Large intestine (tissue), 3 donors: ENCODE measurements around the gene UQCC2. TPM values are rescaled to one million over a fixed set of nuclear protein-coding genes. Genes with fewer than 3 reads are reported as not detected.

Experiments used
- DNase-seq, 2 donors: peaks; one replicate each; pipeline versions ENCODE4 v3.0.0 to v3.0.0-alpha.2; 2013
- H3K27ac ChIP-seq: one replicate; pipeline ENCODE4 v1.5.1; 2013; ENCODE audit warnings: low read length
- H3K27me3 ChIP-seq: 2 replicates; pipeline ENCODE4 v1.6.1; 2013; ENCODE audit warnings: low read length; ENCODE audit not compliant: control insufficient read depth, insufficient read depth
- H3K36me3 ChIP-seq: 2 replicates; pipeline ENCODE4 v1.6.1; 2013; ENCODE audit warnings: low read length; ENCODE audit not compliant: control insufficient read depth, insufficient read depth
- H3K4me1 ChIP-seq: one replicate; pipeline ENCODE4 v1.6.1; 2013; ENCODE audit warnings: low read length; ENCODE audit not compliant: control insufficient read depth, insufficient read depth
- H3K4me3 ChIP-seq: one replicate; pipeline ENCODE4 v1.5.1; 2013; ENCODE audit warnings: low read length
- H3K9me3 ChIP-seq: one replicate; pipeline ENCODE4 v1.6.1; 2013; ENCODE audit warnings: mild to moderate bottlenecking, low read depth, low read length, moderate library complexity; ENCODE audit not compliant: control insufficient read depth
- WGBS: methylation state at CpG from one replicate; pipeline ENCODE4 v1.1.5; 2013; ENCODE audit warnings: low lambda C conversion rate; ENCODE audit not compliant: insufficient coverage; 5-methylcytosine and 5-hydroxymethylcytosine counted together
- polyA plus RNA-seq: library from polyadenylated mRNA; unstranded; fragments of 120-200 nt; gene quantifications from one replicate; pipeline ENCODE4 v1.2.1, GENCODE V29; 2013

Gene UQCC2
- polyA plus RNA-seq, 1 donor = 61.0 TPM

DNA sequence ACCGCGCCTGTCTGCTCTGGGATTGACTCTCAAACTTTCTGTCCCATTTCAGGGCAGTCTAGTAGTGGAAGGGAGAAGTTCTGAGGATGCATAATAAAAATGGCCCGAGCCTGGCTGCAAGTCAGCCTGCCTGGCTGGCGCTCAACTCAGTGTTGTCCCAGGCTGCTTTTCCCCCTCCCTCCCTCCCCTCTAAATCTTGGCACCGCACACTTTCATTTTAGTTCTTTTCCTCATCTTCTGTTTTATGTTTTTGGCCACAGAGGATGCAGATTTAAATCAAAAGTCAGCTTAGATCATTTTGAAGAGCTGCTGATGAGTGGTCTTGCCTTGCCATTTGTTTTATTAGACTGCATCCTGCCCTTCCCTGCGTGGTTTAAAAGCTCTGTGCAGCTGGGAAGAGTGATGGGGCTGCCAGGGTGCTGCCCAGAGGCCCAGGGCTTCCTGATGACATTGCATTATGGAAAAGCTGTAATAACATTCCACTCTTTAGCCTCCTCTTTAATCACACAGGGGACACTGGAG is 6.5 kb upstream of the UQCC2 start:
- Histone ChIP-seq H3K9me3 (no peaks in the 10 kb centered on the region), H3K27ac (no peak overlapping the region), H3K4me3 (no peak overlapping the region), H3K27me3 (peaks cover 10% of the 10 kb centered on the region), H3K4me1 (no peaks in the 10 kb centered on the region), H3K36me3 (no peaks in the 10 kb centered on the region)
- no peak for DNase-seq
- no CpG with 5 or more reads among the region's 6 CpGs for whole genome bisulfite sequencing

- no peak overlapping the region for H3K27ac ChIP-seq
- WGBS = 100% methylated on average over 1 of the region's 8 CpGs
- peaks cover under 1% of the 10 kb centered on the region for H3K4me1 ChIP-seq
- H3K36me3 ChIP-seq = no peaks in the 10 kb centered on the region
- no peak overlapping the region for H3K4me3 ChIP-seq
- H3K9me3 ChIP-seq = no peaks in the 10 kb centered on the region
- DNase-seq = no peak
- peaks cover 4% of the 10 kb centered on the region for H3K27me3 ChIP-seq
Observed at GRCh38 chr6:33716890-33717632, 5.6 kb upstream of the UQCC2 start.

DNA sequence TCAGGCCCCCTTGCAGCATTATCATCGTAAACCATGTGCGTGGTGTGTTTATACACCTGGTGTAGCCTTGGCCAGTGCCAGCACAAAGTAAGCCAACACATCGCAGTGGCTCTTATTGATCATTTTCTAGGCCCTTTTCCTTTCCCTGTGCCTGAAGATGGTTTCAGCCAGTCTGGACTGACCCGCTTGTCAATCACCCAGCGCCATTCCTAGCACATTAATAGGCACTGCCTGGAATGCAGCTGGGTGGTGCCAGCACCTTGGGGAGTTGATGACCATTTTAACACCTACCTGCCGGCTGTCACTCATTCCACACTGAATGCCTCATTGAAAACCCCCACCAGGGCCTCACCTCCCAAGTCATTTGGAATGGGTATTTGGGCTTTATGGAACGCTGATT is 4.9 kb upstream of the UQCC2 start:
- WGBS = no CpG with 5 or more reads among the region's 7 CpGs
- H3K9me3 ChIP-seq = no peaks in the 10 kb centered on the region
- peaks cover 3% of the 10 kb centered on the region for H3K27me3 ChIP-seq
- H3K4me1 ChIP-seq = peaks cover 4% of the 10 kb centered on the region
- H3K36me3 ChIP-seq = no peaks in the 10 kb centered on the region
- DNase-seq = no peak
- no peak overlapping the region for H3K4me3 ChIP-seq
- H3K27ac ChIP-seq = no peak overlapping the region

DNA sequence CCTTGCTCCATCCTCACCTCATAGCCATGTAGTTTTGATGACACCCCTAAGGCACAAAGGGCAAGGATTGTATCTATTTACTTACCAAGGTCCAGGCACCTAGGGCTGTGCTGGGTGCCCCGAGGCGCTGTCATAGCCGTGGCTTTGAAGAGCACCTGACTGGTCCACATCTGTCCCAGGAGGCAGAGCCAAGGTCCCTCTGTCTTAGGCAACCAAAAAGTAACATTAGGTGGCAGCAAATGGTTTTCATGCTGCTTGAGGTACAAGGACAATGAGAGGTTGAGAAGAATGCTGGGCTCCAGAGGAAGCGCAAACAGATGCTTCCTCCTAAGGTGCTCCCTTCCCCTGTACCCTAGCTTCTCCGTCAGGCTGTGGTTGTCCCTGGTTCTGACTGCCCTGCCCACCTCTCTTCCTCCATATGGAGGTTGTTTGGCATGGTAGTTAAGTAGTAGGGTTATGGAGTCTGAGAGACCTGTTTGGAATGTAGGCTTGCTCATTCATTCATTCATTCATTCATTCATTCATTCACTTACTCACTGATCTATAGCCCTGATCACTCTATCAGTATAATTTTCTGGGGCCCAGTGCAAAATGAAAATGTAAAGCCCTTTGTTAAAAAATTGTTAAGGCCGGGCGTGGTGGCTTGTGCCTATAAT is 3.0 kb upstream of the UQCC2 start:
- Histone ChIP-seq H3K4me1 (peaks cover 11% of the 10 kb centered on the region), H3K27ac (no peak overlapping the region), H3K27me3 (no peaks in the 10 kb centered on the region), H3K4me3 (no peak overlapping the region), H3K9me3 (no peaks in the 10 kb centered on the region), H3K36me3 (peaks cover 4% of the 10 kb centered on the region)
- DNase-seq = peak in 1 of 2 donors; percentile 37
- no CpG with 5 or more reads among the region's 7 CpGs for WGBS

GRCh38 chr6:33713786-33714185 is 2.3 kb upstream of the UQCC2 start:
- no CpG with 5 or more reads among the region's 2 CpGs for WGBS
- peaks cover 11% of the 10 kb centered on the region for H3K4me1 ChIP-seq
- peaks cover 8% of the 10 kb centered on the region for H3K36me3 ChIP-seq

DNA sequence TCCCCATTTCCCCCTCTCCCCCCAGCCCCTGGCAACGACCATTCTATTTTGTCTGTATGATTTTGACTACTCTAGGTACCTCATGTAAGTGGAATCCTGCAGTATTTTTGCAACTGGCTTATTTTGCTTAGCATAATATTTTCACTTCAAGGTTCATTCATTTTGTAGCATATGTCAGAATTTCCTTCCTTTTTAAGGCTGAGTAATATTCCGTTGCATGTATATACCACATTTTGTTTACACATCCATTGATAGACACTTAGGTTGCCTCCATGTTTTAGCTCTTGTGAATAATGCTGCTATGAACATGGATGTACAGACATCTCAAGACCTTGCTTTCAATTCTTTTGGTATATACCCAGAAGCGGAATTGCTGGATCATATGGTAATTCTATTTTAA is 1.4 kb upstream of the UQCC2 start:
- Histone ChIP-seq H3K4me3 (no peak overlapping the region), H3K27me3 (no peaks in the 10 kb centered on the region), H3K36me3 (peaks cover 15% of the 10 kb centered on the region), H3K27ac (no peak overlapping the region), H3K4me1 (peaks cover 11% of the 10 kb centered on the region), H3K9me3 (no peaks in the 10 kb centered on the region)
- no peak for DNase-seq
- WGBS = no CpG with 5 or more reads among the region's 3 CpGs

More at GRCh38 chr6:33713786-33714185, 2.3 kb upstream of the UQCC2 start:
- no peak for DNase-seq
- no peak overlapping the region for H3K27ac ChIP-seq
- H3K27me3 ChIP-seq = no peaks in the 10 kb centered on the region
- H3K9me3 ChIP-seq = no peaks in the 10 kb centered on the region
- H3K4me3 ChIP-seq = no peak overlapping the region

DNA sequence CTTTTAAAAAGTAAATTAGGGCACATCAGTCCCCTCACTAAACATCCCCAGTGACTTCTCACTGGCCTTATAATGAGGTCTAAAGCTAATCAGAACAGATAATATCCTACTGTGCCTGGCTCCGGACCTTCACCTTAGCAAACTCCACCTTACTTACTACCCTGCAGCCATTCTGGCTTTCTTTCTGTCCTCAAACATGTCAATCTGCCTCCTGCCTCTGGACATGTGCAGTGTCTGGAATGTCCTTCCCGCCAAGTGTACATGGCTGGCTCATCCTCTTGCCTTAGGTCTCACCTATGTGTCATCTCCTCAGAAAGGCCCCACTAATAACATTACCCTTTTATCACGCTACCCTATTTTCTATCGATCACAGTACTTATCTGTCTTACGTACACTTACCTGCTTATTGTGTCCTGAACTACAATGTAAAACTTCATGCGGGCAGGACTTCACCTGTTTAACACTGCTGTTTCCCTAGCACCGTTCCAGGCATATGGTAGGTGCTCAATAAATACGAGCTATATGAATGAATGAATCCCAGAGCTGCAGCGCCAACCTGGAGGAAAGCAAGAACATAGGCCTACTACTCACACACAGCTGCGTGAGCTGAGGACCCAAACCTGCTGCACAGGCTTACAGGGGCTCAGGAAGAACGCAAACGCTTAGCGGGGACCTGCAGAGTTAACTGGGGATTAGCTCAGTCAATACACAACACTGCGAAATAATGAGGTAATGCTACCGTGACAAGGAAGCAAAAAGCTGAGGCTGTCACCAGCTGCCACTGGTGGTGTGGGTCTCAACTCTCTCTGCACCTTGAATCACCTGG is 991 bp downstream of the UQCC2 start:
- Histone ChIP-seq H3K4me3 (peak overlapping the region; percentile 88), H3K4me1 (peaks cover 11% of the 10 kb centered on the region), H3K36me3 (peaks cover 19% of the 10 kb centered on the region), H3K27ac (no peak overlapping the region), H3K27me3 (no peaks in the 10 kb centered on the region), H3K9me3 (no peaks in the 10 kb centered on the region)
- 95% methylated on average over 3 of the region's 15 CpGs for WGBS
- DNase-seq = peak in 1 of 2 donors; percentile 51

- Histone ChIP-seq H3K4me3 (no peak overlapping the region), H3K36me3 (peaks cover 19% of the 10 kb centered on the region), H3K27ac (no peak overlapping the region), H3K9me3 (no peaks in the 10 kb centered on the region), H3K4me1 (peaks cover 11% of the 10 kb centered on the region), H3K27me3 (no peaks in the 10 kb centered on the region)
- WGBS = 97% methylated on average over 5 of the region's 10 CpGs
- no peak for DNase-seq
Observed at GRCh38 chr6:33709605-33710295, 1.8 kb downstream of the UQCC2 start.

DNA sequence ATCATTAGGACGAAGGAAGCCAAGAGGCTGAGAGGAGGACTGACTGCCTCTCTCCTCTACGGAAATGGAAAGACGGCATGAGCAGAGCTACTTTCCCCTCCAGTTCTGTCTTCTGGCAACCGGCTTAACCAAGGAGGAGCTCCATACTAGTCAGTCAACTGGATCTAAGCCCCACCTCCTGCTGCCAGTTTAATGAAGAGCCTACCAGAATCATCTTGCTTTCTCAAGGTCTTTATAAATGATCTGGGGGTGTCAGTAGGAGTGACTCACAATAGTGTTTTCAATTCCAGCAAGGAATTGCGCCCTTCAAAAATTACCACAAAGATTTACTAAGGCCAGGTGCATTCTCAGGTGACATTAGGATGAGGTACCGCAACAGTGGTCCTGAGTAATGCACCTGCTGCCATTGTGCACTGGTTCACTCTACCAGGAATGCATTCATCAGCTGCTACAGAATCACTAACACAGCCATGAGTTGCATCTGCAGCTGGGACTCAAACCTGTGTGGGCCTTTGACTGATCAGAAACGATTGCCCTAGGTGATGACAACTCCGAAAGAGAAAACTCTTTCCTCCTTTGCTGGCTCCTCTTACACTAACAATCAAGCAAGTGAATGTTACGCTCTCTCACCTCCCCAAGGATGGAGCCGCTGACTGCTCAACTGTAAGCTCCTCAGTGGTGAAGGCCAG is 2.8 kb downstream of the UQCC2 start:
- Histone ChIP-seq H3K9me3 (no peaks in the 10 kb centered on the region), H3K27me3 (no peaks in the 10 kb centered on the region), H3K36me3 (peaks cover 22% of the 10 kb centered on the region), H3K27ac (no peak overlapping the region), H3K4me3 (no peak overlapping the region), H3K4me1 (peaks cover 11% of the 10 kb centered on the region)
- no peak for DNase-seq
- WGBS = no CpG with 5 or more reads among the region's 10 CpGs
